HEK293 (cell line): Measurements from ENCODE around the gene ABCA2.

Source experiments
- BCL11B ChIP-seq: fragments of 450-650 bp; formaldehyde crosslinking; IDR thresholded peaks from 2 replicates; pipeline ENCODE4 v1.5.1; 2016; ENCODE audit warnings: low read depth, missing biosample characterization, missing genetic modification characterization
- PBX3 ChIP-seq: sonication (generic); formaldehyde crosslinking; IDR thresholded peaks from 2 replicates; pipeline ENCODE4 v1.8.1; 2022; ENCODE audit warnings: mild to moderate bottlenecking, moderate library complexity, missing genetic modification reagents
- ZBTB11 ChIP-seq: fragments of 450-650 bp; formaldehyde crosslinking; conservative IDR thresholded peaks from 2 replicates; pipeline ENCODE4 v1.5.1; 2016; ENCODE audit warnings: low read depth, missing biosample characterization, missing genetic modification characterization

- TF ChIP-seq BCL11B (tag by site-specific recombination) (no peak), PBX3 (CRISPR knock-in tag) (no peak), ZBTB11 (no peak)
Measured at GRCh38 chr9:136983167-136983566, 44.9 kb downstream of the ABCA2 start.
